HepG2 (cell line): Measurements from ENCODE around the gene COL5A1. TPM values are rescaled to one million over a fixed set of nuclear protein-coding genes. Genes with fewer than 3 reads are reported as not detected.

Experiments used
- ATAC-seq: fragments of 200-7000 bp; cut with Tn5 transposase; 3 replicates; pipeline ENCODE4 v1.9.1; 2020; ENCODE audit warnings: mild to moderate bottlenecking, moderate library complexity
- BruUV-seq: library from RNA; stranded (reverse); fragments of 400-500 nt; replicated peaks from 2 replicates; lab custom pipeline; 2021; lab: Mats Ljungman, UMichigan
- CTCF ChIA-PET: fragments of 300-600 bp; formaldehyde crosslinking; extraction: SDS; loops from one replicate; lab custom pipeline; 2021; ENCODE audit warnings: low total read pairs, inconsistent platforms, low intra/inter-chr PET ratio; lab: Yijun Ruan, JAX
- POLR2A ChIA-PET: fragments of 350-600 bp; sonication (Branson Sonifier 250); formaldehyde crosslinking; loops from one replicate; lab custom pipeline; 2020; ENCODE audit warnings: antibody characterized with exemption, inconsistent platforms; lab: Yijun Ruan, JAX
- DNase-seq: peaks from one replicate; pipeline ENCODE4 v3.0.0-alpha.2; 2015; ENCODE audit warnings: low spot score
- FAIRE-seq: peaks from 3 replicates; lab custom pipeline; 2011; peaks lifted over from hg19 to GRCh38; lab: Jason Lieb, UNC
- H2AFZ ChIP-seq: one replicate; pipeline ENCODE4 v1.6.1; 2011; ENCODE audit warnings: low read length, inconsistent platforms
- H3K27ac ChIP-seq: fragments of 300-600 bp; 3 replicates; pipeline ENCODE4 v1.8.0; 2011; ENCODE audit warnings: mixed run types, mild to moderate bottlenecking, mixed read lengths, low read length, inconsistent platforms; ENCODE audit not compliant: insufficient read depth; ENCODE audit errors: extremely low read length
- H3K27me3 ChIP-seq, 2 experiments: fragments of 200-600 bp in 1 of 2; 2 replicates in 1 of 2; 3 replicates in 1 of 2; pipeline versions ENCODE4 v1.6.0 to v1.8.0; 2011; ENCODE audit warnings: low read length in 2 of 2, mild to moderate bottlenecking in 2 of 2, moderate library complexity in 2 of 2, inconsistent platforms in 1 of 2; ENCODE audit not compliant: insufficient read depth in 2 of 2, control insufficient read depth in 1 of 2
- H3K36me3 ChIP-seq, 2 experiments: fragments of 200-600 bp in 1 of 2; replicated peaks in 1 of 2; 2 replicates in 1 of 2; 3 replicates in 1 of 2; pipeline versions ENCODE4 v1.5.1 to v1.8.0; 2011; ENCODE audit warnings: low read length in 2 of 2, inconsistent platforms in 1 of 2; ENCODE audit not compliant: insufficient read depth in 2 of 2, control insufficient read depth in 1 of 2
- H3K4me1 ChIP-seq: 2 replicates; pipeline ENCODE4 v1.5.1; 2012; ENCODE audit warnings: low read length, inconsistent platforms; ENCODE audit not compliant: insufficient read depth
- H3K4me2 ChIP-seq: 2 replicates; pipeline ENCODE4 v1.6.0; 2011; ENCODE audit warnings: low read depth, low read length, inconsistent platforms
- H3K4me3 ChIP-seq, 3 experiments: fragments of 200-600 bp in 1 of 3; sonication (generic), shearing (Covaris generic) in 1 of 3; replicated peaks in 1 of 3; 2 replicates each; pipeline ENCODE4 v1.5.1; 2011 to 2016; ENCODE audit warnings: low read length in 3 of 3, inconsistent platforms in 2 of 3, low read depth in 2 of 3, mild to moderate bottlenecking in 2 of 3, control low read depth in 1 of 3, mixed read lengths in 1 of 3; ENCODE audit not compliant: insufficient read depth in 1 of 3
- H3K79me2 ChIP-seq: one replicate; pipeline ENCODE4 v1.6.1; 2011; ENCODE audit warnings: low read length, inconsistent platforms; ENCODE audit not compliant: insufficient read depth
- H3K9ac ChIP-seq: 2 replicates; pipeline ENCODE4 v1.6.0; 2011; ENCODE audit warnings: mild to moderate bottlenecking, low read depth, low read length, inconsistent platforms; ENCODE audit not compliant: insufficient read depth
- H3K9me3 ChIP-seq: 2 replicates; pipeline ENCODE4 v1.5.1; 2012; ENCODE audit warnings: mild to moderate bottlenecking, low read length
- H4K20me1 ChIP-seq: 2 replicates; pipeline ENCODE4 v1.6.0; 2011; ENCODE audit warnings: inconsistent platforms, mild to moderate bottlenecking, low read length, moderate library complexity; ENCODE audit not compliant: insufficient read depth
- CAMTA2 ChIP-seq: sonication (generic); formaldehyde crosslinking; IDR thresholded peaks from 2 replicates; pipeline ENCODE4 v1.4.0; 2020; ENCODE audit warnings: mild to moderate bottlenecking, missing genetic modification reagents, borderline replicate concordance
- USF2 ChIP-seq, 2 experiments: sonication (generic) in 1 of 2; formaldehyde crosslinking in 1 of 2; IDR thresholded peaks; 2 replicates each; pipeline versions ENCODE4 v1.5.1 to v1.6.1; 2011 to 2020; ENCODE audit warnings: borderline replicate concordance in 1 of 2, low read depth in 1 of 2, low read length in 1 of 2, mild to moderate bottlenecking in 1 of 2, missing genetic modification reagents in 1 of 2, moderate library complexity in 1 of 2
- ZNF121 ChIP-seq: sonication (generic); formaldehyde crosslinking; IDR thresholded peaks from 2 replicates; pipeline ENCODE4 v1.5.0; 2020; ENCODE audit warnings: mild to moderate bottlenecking, missing genetic modification reagents
- ZNF569 ChIP-seq: sonication (generic); formaldehyde crosslinking; IDR thresholded peaks from 2 replicates; pipeline ENCODE4 v1.5.0; 2020; ENCODE audit warnings: mild to moderate bottlenecking, missing genetic modification reagents, moderate library complexity, borderline replicate concordance
- ZNF605 ChIP-seq: sonication (generic); formaldehyde crosslinking; IDR thresholded peaks from 2 replicates; pipeline ENCODE4 v1.8.0; 2022; ENCODE audit warnings: mild to moderate bottlenecking, missing genetic modification reagents
- WGBS: methylation state at CpG from one replicate; pipeline ENCODE4 v1.1.6; 2017; ENCODE audit warnings: low lambda C conversion rate; 5-methylcytosine and 5-hydroxymethylcytosine counted together
- in situ Hi-C: cut with HindIII; loops from 2 replicates; pipeline ENCODE4 v1.10.0; 2017; ENCODE audit warnings: low pct_unique_long_range_greater_than_20kb; ENCODE audit not compliant: extremely low pct_ligation_motif_present
- intact Hi-C: fragments of 100-400 bp; cut with micrococcal nuclease; formaldehyde crosslinking; loops from one replicate; pipeline ENCODE4 v1.10.0; 2022; ENCODE audit not compliant: unreplicated experiment
- polyA plus RNA-seq, 8 experiments: library from polyadenylated mRNA; depleted of rRNA in 3 of 8; stranded (reverse) in 7 of 8; unstranded in 1 of 8; fragments of >200 nt; fragmentation: Illumina TruSeq in 4 of 8; extraction: Trizol in 4 of 8; gene quantifications; 2 replicates each; pipeline versions ENCODE4 v1.2.1 to v1.2.3, GENCODE V29; 2011 to 2016; ENCODE audit warnings: low read depth in 4 of 8, missing spikeins in 1 of 8, mixed read lengths in 1 of 8; ENCODE audit not compliant: insufficient read depth in 1 of 8
- total RNA-seq, 5 experiments: library from RNA; depleted of rRNA; stranded (reverse); fragments of >200 nt; fragmentation: Illumina TruSeq; extraction: Trizol; gene quantifications; 2 replicates each; pipeline ENCODE4 v1.2.3, GENCODE V29; 2016; ENCODE audit warnings: low read depth in 1 of 5
- TF ChIP-seq, protein P1 (sequence below): IDR thresholded peaks from 2 replicates; pipeline ENCODE4 v1.6.1; 2016; ENCODE audit warnings: control low read depth

Gene COL5A1
- total and polyA plus RNA-seq, 2 of the 13 experiments (the other 11 are each of a cell fraction or from before 2014, with no cell fraction given), result not detected

- ChIA-PET CTCF (no interaction called here), POLR2A (no interaction called here)
- intact Hi-C loops (no loop called here), in situ Hi-C loops (no loop called here)
- Histone ChIP-seq H3K79me2 (no peaks in the 10 kb centered on the region), H3K9me3 (no peaks in the 10 kb centered on the region), H3K36me3 (no peaks in the 10 kb centered on the region), H3K9ac (no peak overlapping the region), H4K20me1 (peaks cover 3% of the 10 kb centered on the region; the same call in 1 of the 2 replicates), H3K4me2 (no peak overlapping the region), H3K27me3 (peaks cover 9 to 93% of the 10 kb centered on the region in 2 experiments), H3K4me3 (no peak overlapping the region), H3K27ac (no peak overlapping the region), H2AFZ (no peak overlapping the region), H3K4me1 (no peaks in the 10 kb centered on the region)
- no peak for DNase-seq
- FAIRE-seq, result no peak
- no TSS peak for BruUV-seq
- TF ChIP-seq ZNF569 (CRISPR knock-in tag) (no peak), USF2 (IDR thresholded peaks at IDR 0.05; ENCODE audit: low read depth, low read length) (no peak), USF2 (CRISPR knock-in tag; IDR thresholded peaks at IDR 0.05; ENCODE audit: borderline replicate concordance) (no peak), ZNF121 (CRISPR knock-in tag) (no peak), CAMTA2 (no peak), ZNF605 (CRISPR knock-in tag) (no peak)
- TF ChIP-seq, protein P1, sequence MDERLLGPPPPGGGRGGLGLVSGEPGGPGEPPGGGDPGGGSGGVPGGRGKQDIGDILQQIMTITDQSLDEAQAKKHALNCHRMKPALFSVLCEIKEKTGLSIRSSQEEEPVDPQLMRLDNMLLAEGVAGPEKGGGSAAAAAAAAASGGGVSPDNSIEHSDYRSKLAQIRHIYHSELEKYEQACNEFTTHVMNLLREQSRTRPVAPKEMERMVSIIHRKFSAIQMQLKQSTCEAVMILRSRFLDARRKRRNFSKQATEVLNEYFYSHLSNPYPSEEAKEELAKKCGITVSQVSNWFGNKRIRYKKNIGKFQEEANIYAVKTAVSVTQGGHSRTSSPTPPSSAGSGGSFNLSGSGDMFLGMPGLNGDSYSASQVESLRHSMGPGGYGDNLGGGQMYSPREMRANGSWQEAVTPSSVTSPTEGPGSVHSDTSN, result no peak
- ATAC-seq, result no peak
- WGBS, result 6% methylated on average over 5 of the region's 6 CpGs
Observed at GRCh38 chr9:134622896-134623257, 18.7 kb upstream of the COL5A1 start.
